ENCODE measurements around the gene ASCL5. TPM values are rescaled to one million over a fixed set of nuclear protein-coding genes. Genes with fewer than 3 reads are reported as not detected.

Gene ASCL5
- total RNA-seq, 2 experiments from 2014 or later = 0.49 to 0.50 TPM

DNA sequence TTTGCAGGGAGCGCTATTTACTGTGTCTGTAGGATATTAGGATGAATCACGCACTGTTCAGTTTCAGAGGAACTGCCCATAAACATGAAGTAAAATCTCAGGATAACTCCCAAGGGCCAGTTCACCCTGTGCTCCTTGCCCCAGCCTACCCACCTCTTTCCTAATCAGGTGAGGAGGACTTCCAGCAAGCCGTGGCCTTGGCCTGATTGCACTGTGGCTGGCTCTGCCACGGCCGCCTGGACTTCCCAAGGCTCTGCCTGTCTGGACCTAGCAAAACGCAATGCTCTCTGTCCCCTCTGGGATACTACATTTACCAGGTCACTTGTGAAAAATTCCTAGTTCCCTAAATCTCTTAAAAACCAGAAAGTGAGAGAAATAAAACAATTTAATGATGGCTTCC, 7.4 kb upstream of the ASCL5 start:
- intact Hi-C loops (cut with DNase I, micrococcal nuclease) = no loop called here
- ChIA-PET POLR2A (no interaction called here), CTCF (interaction anchor here (1.3 kb wide), 1 partner anchor 15 kb away, joined by 4 read pairs; no protein-coding TSS in a partner anchor)
- H3K36me3 ChIP-seq (ENCODE audit: insufficient read depth, low read length) = peaks cover 21% of the 10 kb centered on the region
- ATAC-seq (ENCODE audit: poor library complexity) = no peak
- H3K4me1 ChIP-seq (ENCODE audit: insufficient read depth, low read length) = no peaks in the 10 kb centered on the region
- no peaks in the 10 kb centered on the region for H3K27me3 ChIP-seq (ENCODE audit: control insufficient read depth in 1 of 2, insufficient read depth in 2 of 2, low read length in 2 of 2)
- no peaks in the 10 kb centered on the region for H3K9me3 ChIP-seq (ENCODE audit: control insufficient read depth in 1 of 2, insufficient read depth in 1 of 2, low read length in 2 of 2)
- DNase-seq = no peak
- no peak overlapping the region for H3K27ac Mint-ChIP-seq
- H3K9me3 Mint-ChIP-seq = no peaks in the 10 kb centered on the region
- no peak overlapping the region for H3K4me3 Mint-ChIP-seq
- TF ChIP-seq, protein P1, sequence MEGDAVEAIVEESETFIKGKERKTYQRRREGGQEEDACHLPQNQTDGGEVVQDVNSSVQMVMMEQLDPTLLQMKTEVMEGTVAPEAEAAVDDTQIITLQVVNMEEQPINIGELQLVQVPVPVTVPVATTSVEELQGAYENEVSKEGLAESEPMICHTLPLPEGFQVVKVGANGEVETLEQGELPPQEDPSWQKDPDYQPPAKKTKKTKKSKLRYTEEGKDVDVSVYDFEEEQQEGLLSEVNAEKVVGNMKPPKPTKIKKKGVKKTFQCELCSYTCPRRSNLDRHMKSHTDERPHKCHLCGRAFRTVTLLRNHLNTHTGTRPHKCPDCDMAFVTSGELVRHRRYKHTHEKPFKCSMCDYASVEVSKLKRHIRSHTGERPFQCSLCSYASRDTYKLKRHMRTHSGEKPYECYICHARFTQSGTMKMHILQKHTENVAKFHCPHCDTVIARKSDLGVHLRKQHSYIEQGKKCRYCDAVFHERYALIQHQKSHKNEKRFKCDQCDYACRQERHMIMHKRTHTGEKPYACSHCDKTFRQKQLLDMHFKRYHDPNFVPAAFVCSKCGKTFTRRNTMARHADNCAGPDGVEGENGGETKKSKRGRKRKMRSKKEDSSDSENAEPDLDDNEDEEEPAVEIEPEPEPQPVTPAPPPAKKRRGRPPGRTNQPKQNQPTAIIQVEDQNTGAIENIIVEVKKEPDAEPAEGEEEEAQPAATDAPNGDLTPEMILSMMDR (IDR thresholded peaks at IDR 0.05) = no peak
- H3K27me3 Mint-ChIP-seq = no peaks in the 10 kb centered on the region
- H3K27ac ChIP-seq (ENCODE audit: low read depth in 1 of 2, low read length in 2 of 2) = no peak overlapping the region
- peaks cover 31% of the 10 kb centered on the region for H3K36me3 Mint-ChIP-seq (ENCODE audit: low read depth)
- no peaks in the 10 kb centered on the region for H3K4me1 Mint-ChIP-seq (ENCODE audit: low read depth)
- no peak overlapping the region for H3K4me3 ChIP-seq (ENCODE audit: low read length)

DNA sequence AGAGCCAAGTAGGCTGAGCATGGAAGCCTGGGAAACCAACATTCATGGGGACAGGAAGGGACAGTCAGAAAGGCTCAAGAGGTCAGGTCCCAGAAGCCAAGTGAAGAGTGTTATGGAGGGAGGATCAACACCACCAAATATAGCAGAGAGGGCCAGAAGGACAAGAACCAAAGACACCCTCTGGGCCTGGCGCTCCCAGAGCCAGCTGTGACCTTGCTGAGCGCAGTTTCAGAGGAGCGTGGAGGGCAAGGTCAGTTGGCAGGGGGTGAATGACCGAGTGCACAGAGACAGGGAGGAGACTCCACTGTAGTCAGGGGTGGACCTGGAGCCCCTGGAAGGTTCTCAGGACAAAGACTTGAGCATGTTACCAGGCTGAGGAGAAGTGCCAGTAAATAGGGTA, 4.4 kb upstream of the ASCL5 start:
- no peak overlapping the region for H3K27ac Mint-ChIP-seq
- Histone ChIP-seq H3K4me3 (ENCODE audit: low read length) (no peak overlapping the region), H3K4me1 (ENCODE audit: insufficient read depth, low read length) (no peaks in the 10 kb centered on the region), H3K9me3 (ENCODE audit: control insufficient read depth in 1 of 2, insufficient read depth in 1 of 2, low read length in 2 of 2) (no peaks in the 10 kb centered on the region), H3K27ac (ENCODE audit: low read depth in 1 of 2, low read length in 2 of 2) (no peak overlapping the region), H3K27me3 (ENCODE audit: control insufficient read depth in 1 of 2, insufficient read depth in 2 of 2, low read length in 2 of 2) (peaks cover 2 to 4% of the 10 kb centered on the region in 2 experiments), H3K36me3 (ENCODE audit: insufficient read depth, low read length) (peaks cover 11% of the 10 kb centered on the region)
- no peaks in the 10 kb centered on the region for H3K9me3 Mint-ChIP-seq
- H3K27me3 Mint-ChIP-seq = peaks cover 8% of the 10 kb centered on the region
- TF ChIP-seq, protein P1 (IDR thresholded peaks at IDR 0.05) = no peak
- peaks cover 19% of the 10 kb centered on the region for H3K36me3 Mint-ChIP-seq (ENCODE audit: low read depth)
- CTCF ChIA-PET = no interaction called here
- H3K4me3 Mint-ChIP-seq = no peak overlapping the region
- intact Hi-C loops (cut with DNase I, micrococcal nuclease) = no loop called here
- ATAC-seq (ENCODE audit: poor library complexity) (no peak), DNase-seq (no peak)
- POLR2A ChIA-PET = no interaction called here
- no peaks in the 10 kb centered on the region for H3K4me1 Mint-ChIP-seq (ENCODE audit: low read depth)

DNA sequence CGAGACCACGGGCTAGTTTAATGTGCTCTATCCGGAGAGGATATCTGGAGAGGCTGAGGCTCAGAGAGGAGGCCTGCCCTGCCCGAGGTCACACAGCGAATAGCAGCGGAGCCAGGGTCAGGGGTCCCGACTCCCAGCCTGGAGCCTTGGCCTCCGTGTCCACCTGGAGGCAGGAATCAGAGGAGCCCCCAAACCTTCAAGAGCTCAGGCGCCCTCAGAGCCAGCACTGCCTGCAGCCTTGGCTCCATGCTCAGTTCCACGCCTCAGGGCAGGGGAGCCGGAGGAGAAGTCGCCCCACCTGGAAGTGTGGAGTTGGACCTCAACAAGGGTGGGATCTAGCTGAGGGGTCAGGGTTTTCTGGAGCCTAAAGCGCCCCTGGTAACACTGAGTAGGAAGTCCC, 2.0 kb upstream of the ASCL5 start:
- ATAC-seq (ENCODE audit: poor library complexity) (no peak), DNase-seq (no peak)
- H3K4me3 ChIP-seq (ENCODE audit: low read length) = no peak overlapping the region
- H3K36me3 Mint-ChIP-seq (ENCODE audit: low read depth) = peaks cover 4% of the 10 kb centered on the region
- H3K4me1 Mint-ChIP-seq (ENCODE audit: low read depth) = no peaks in the 10 kb centered on the region
- H3K27me3 ChIP-seq (ENCODE audit: control insufficient read depth in 1 of 2, insufficient read depth in 2 of 2, low read length in 2 of 2) = peaks cover 4 to 10% of the 10 kb centered on the region in 2 experiments
- POLR2A ChIA-PET = no interaction called here
- no peaks in the 10 kb centered on the region for H3K9me3 ChIP-seq (ENCODE audit: control insufficient read depth in 1 of 2, insufficient read depth in 1 of 2, low read length in 2 of 2)
- H3K27ac ChIP-seq (ENCODE audit: low read depth in 1 of 2, low read length in 2 of 2) = no peak overlapping the region
- H3K9me3 Mint-ChIP-seq = no peaks in the 10 kb centered on the region
- CTCF ChIA-PET = no interaction called here
- intact Hi-C loops (cut with DNase I, micrococcal nuclease) = no loop called here
- no peak overlapping the region for H3K27ac Mint-ChIP-seq
- H3K4me1 ChIP-seq (ENCODE audit: insufficient read depth, low read length) = no peaks in the 10 kb centered on the region
- peaks cover 24% of the 10 kb centered on the region for H3K27me3 Mint-ChIP-seq
- no peak overlapping the region for H3K4me3 Mint-ChIP-seq
- TF ChIP-seq, protein P1 (IDR thresholded peaks at IDR 0.05) = no peak
- no peaks in the 10 kb centered on the region for H3K36me3 ChIP-seq (ENCODE audit: insufficient read depth, low read length)

All from CD4-positive, alpha-beta T cell (primary cell).